Skeletal muscle tissue (tissue), 4 donors: ENCODE results near the gene PIK3CD. TPM values are rescaled to one million over a fixed set of nuclear protein-coding genes. Genes with fewer than 3 reads are reported as not detected.

Source experiments
- H3K27ac ChIP-seq: one replicate; pipeline ENCODE4 v1.7.0; 2013; ENCODE audit warnings: mild to moderate bottlenecking, low read depth, low read length, inconsistent platforms
- H3K27me3 ChIP-seq, 3 donors: one replicate each; pipeline ENCODE4 v1.7.0; 2013; ENCODE audit warnings: low read length in 3 of 3; ENCODE audit not compliant: control insufficient read depth in 3 of 3, insufficient read depth in 3 of 3
- H3K36me3 ChIP-seq, 3 donors: one replicate each; pipeline ENCODE4 v1.7.0; 2013; ENCODE audit warnings: low read length in 3 of 3; ENCODE audit not compliant: control insufficient read depth in 3 of 3, insufficient read depth in 3 of 3
- H3K4me1 ChIP-seq, 3 donors: one replicate each; pipeline ENCODE4 v1.7.0; 2013; ENCODE audit warnings: low read length in 3 of 3, mild to moderate bottlenecking in 3 of 3; ENCODE audit not compliant: control insufficient read depth in 3 of 3, insufficient read depth in 3 of 3
- H3K4me3 ChIP-seq, 3 donors: one replicate each; pipeline ENCODE4 v1.7.0; 2013; ENCODE audit warnings: low read length in 3 of 3
- H3K9ac ChIP-seq, 3 donors: one replicate each; pipeline ENCODE4 v1.7.0; 2013; ENCODE audit warnings: low read length in 3 of 3, mild to moderate bottlenecking in 3 of 3, moderate library complexity in 2 of 3, low read depth in 1 of 3
- H3K9me3 ChIP-seq, 3 donors: one replicate each; pipeline ENCODE4 v1.7.0; 2013; ENCODE audit warnings: low read length in 3 of 3; ENCODE audit not compliant: control insufficient read depth in 3 of 3
- total RNA-seq: library from RNA; depleted of rRNA; stranded (reverse); fragments of >200 nt; gene quantifications from one replicate; pipeline ENCODE4 v1.2.3, GENCODE V29; 2014
- donor health status: Osteomylitis.

Gene PIK3CD
- total RNA-seq, 1 donor from 2014 or later = 4.2 TPM

DNA sequence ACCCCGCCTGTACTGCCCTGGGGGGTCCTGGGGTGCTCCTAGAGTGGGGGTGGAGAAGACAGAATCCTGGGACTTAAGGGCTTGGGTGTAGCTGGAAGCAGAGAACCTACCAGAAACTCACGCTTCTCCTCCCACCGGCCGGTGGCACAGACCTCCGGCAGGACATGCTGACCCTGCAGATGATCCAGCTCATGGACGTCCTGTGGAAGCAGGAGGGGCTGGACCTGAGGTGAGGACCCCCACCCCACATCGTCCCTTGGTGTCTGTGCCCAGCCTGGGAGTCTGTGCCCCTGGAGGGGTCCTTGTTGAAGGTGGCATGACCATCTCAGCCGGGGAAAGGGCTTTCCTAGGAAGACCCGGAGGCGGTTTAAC, 70.8 kb downstream of the PIK3CD start:
- Histone ChIP-seq H3K27ac (no peak overlapping the region), H3K4me3 (no peak overlapping the region), H3K27me3 (no peaks in the 10 kb centered on the region), H3K4me1 (peaks cover 0 to 5% (median 0%) of the 10 kb centered on the region in 3 donors), H3K9me3 (no peaks in the 10 kb centered on the region), H3K36me3 (peaks cover 4 to 9% (median 4%) of the 10 kb centered on the region in 3 donors), H3K9ac (no peak overlapping the region)

DNA sequence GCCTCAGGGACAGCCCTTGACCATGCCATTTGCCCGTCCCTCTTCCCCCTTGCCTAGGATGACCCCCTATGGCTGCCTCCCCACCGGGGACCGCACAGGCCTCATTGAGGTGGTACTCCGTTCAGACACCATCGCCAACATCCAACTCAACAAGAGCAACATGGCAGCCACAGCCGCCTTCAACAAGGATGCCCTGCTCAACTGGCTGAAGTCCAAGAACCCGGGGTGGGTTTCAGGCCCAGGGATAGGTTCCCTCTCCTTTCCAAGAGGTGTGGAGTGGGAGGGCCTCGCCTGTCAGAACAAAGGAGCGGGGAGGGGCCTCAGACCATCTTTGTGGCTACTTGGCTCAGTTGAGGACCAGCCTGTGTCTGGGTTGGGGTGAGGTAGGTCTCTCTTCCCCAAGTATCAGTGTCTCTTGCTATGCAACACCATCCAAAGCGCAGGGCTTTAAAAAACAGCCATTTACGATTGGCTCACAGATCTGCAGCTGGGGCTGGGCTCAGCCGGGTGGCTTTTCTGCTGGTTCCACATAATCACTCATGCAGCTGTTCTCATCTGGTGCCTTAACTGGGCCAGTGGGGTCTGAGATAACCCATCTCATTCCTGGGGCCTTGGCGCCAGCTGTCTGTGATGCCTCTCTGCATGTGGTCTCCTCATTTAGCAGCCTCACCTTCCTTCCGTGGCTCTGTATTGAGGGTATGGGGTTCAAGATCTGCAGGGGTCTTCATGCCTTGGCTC, 71.7 kb downstream of the PIK3CD start:
- peaks cover 0 to 5% (median 0%) of the 10 kb centered on the region in 3 donors for H3K4me1 ChIP-seq
- no peak overlapping the region for H3K4me3 ChIP-seq
- H3K9me3 ChIP-seq = no peaks in the 10 kb centered on the region
- peaks cover 4 to 12% (median 6%) of the 10 kb centered on the region in 3 donors for H3K36me3 ChIP-seq
- H3K27ac ChIP-seq = no peak overlapping the region
- no peak overlapping the region for H3K9ac ChIP-seq
- no peaks in the 10 kb centered on the region for H3K27me3 ChIP-seq

DNA sequence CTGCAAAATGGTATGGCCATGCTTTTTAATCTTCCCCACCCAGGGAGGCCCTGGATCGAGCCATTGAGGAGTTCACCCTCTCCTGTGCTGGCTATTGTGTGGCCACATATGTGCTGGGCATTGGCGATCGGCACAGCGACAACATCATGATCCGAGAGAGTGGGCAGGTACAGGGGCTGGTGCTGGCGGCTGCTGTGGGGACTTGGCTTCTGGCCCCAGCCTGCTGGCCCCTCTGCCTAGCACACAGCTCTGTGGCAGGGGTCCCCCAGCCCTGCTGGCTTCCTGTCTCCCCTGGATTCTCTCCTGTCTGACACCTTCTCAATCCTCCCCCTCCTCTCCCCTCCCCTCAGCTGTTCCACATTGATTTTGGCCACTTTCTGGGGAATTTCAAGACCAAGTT, 72.4 kb downstream of the PIK3CD start:
- no peaks in the 10 kb centered on the region for H3K27me3 ChIP-seq
- no peaks in the 10 kb centered on the region for H3K9me3 ChIP-seq
- no peak overlapping the region for H3K27ac ChIP-seq
- H3K4me3 ChIP-seq = no peak overlapping the region
- H3K36me3 ChIP-seq = peaks cover 7 to 19% (median 10%) of the 10 kb centered on the region in 3 donors
- peaks cover 0 to 3% (median 0%) of the 10 kb centered on the region in 3 donors for H3K4me1 ChIP-seq
- no peak overlapping the region for H3K9ac ChIP-seq

DNA sequence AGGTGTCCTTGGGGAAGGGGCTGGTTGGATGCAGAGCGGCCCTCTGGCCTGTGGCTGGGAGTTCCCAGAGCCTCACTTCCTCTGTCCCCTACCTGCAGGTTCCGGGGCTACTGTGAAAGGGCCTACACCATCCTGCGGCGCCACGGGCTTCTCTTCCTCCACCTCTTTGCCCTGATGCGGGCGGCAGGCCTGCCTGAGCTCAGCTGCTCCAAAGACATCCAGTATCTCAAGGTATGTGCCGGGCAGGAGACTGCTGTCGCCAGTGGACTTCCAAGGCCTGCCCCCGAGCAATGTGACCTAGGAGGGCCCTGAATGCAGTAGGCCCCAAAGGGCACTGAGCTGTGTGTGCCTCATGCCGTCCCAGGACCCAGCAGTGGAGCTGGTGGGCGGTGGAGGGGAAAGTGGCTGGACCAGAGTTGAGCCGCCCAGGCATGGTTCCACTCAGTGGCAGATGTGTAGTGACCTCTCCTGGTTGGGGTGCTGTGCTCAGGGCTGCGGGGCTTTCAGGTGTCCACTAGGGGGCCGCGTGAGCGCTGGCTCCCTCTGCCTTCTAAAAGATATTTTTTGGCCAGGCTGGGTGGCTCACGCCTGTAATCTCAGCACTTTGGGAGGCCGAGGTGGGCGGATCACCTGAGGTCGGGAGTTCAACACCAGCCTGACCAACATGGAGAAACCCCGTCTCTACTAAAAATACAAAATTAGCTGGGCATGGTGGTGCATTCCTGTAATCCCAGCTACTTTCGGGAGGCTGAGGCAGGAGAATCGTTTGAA, 73.4 kb downstream of the PIK3CD start:
- Histone ChIP-seq H3K36me3 (peaks cover 15 to 25% (median 16%) of the 10 kb centered on the region in 3 donors), H3K9me3 (no peaks in the 10 kb centered on the region), H3K27ac (no peak overlapping the region), H3K4me3 (no peak overlapping the region), H3K4me1 (no peaks in the 10 kb centered on the region), H3K9ac (no peak overlapping the region), H3K27me3 (no peaks in the 10 kb centered on the region)

DNA sequence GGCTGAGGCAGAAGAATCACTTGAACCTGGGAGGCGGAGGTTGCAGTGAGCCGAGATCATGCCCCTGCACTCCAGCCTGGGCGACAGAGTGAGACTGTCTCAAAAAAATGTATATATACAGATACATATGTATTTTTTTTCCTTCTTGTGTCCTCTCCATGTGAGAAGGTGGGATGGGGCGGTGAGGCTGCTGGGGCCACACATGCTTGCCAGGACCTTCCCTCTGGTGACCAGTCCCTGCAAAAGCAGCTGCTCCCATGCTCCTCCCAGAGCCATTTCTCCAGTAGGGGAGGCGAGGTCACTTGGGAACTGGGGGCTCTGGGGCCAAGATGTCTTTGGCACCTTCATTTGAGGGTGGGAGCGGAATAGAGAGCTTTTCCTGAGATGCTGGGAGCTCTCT, 74.9 kb downstream of the PIK3CD start:
- Histone ChIP-seq H3K4me3 (no peak overlapping the region), H3K9ac (no peak overlapping the region), H3K36me3 (peaks cover 29 to 40% (median 31%) of the 10 kb centered on the region in 3 donors), H3K9me3 (no peaks in the 10 kb centered on the region), H3K27ac (no peak overlapping the region), H3K4me1 (no peaks in the 10 kb centered on the region), H3K27me3 (no peaks in the 10 kb centered on the region)

DNA sequence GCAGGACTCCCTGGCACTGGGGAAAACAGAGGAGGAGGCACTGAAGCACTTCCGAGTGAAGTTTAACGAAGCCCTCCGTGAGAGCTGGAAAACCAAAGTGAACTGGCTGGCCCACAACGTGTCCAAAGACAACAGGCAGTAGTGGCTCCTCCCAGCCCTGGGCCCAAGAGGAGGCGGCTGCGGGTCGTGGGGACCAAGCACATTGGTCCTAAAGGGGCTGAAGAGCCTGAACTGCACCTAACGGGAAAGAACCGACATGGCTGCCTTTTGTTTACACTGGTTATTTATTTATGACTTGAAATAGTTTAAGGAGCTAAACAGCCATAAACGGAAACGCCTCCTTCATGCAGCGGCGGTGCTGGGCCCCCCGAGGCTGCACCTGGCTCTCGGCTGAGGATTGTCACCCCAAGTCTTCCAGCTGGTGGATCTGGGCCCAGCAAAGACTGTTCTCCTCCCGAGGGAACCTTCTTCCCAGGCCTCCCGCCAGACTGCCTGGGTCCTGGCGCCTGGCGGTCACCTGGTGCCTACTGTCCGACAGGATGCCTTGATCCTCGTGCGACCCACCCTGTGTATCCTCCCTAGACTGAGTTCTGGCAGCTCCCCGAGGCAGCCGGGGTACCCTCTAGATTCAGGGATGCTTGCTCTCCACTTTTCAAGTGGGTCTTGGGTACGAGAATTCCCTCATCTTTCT, 75.5 kb downstream of the PIK3CD start:
- Histone ChIP-seq H3K9ac (no peak overlapping the region), H3K9me3 (no peaks in the 10 kb centered on the region), H3K36me3 (peaks cover 34 to 46% (median 37%) of the 10 kb centered on the region in 3 donors), H3K4me1 (no peaks in the 10 kb centered on the region), H3K27me3 (no peaks in the 10 kb centered on the region), H3K27ac (no peak overlapping the region), H3K4me3 (no peak overlapping the region)

DNA sequence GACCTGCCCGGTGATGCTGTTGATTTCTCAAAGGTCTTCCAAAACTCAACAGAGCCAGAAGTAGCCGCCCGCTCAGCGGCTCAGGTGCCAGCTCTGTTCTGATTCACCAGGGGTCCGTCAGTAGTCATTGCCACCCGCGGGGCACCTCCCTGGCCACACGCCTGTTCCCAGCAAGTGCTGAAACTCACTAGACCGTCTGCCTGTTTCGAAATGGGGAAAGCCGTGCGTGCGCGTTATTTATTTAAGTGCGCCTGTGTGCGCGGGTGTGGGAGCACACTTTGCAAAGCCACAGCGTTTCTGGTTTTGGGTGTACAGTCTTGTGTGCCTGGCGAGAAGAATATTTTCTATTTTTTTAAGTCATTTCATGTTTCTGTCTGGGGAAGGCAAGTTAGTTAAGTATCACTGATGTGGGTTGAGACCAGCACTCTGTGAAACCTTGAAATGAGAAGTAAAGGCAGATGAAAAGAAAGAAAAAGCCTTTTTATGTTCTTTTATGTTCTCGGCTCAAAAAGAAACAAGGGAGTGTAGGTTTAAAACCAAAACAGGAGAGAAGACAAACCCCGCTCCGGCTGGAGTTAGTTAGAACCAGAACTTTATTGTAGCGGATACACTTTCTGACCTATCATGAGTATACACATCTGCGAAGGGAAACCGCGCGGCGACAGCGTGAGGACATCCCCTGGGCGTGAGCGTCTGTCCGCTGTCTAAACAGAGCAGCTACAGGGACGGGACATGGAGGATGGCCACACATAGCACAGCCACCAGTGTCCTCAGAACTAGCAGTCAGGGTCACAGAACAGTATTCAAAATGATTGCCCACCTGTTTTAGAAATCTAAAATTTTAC, 77.1 kb downstream of the PIK3CD start:
- Histone ChIP-seq H3K9me3 (no peaks in the 10 kb centered on the region), H3K4me1 (no peaks in the 10 kb centered on the region), H3K9ac (no peak overlapping the region), H3K27me3 (no peaks in the 10 kb centered on the region), H3K27ac (no peak overlapping the region), H3K36me3 (peaks cover 45 to 52% (median 50%) of the 10 kb centered on the region in 3 donors), H3K4me3 (no peak overlapping the region)

DNA sequence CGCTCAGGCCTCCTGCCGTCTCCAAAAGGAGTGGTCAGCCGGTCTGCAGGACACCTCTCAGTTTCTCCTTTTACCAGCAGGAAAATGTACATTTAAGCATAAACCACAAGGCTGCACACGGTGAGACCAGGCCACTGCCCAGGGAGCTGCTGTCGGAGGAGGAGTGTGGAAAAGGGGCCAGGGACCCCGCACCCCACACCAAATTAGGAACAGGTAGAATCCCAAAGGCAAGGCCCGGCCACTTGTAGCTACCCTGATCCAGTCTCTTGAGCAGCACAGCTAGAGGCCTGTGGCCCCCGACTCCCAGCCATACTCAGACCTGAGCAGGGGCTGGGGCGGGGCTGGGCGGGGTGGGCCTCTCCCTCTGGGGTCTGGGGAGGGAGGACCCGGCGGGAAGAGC, 78.0 kb downstream of the PIK3CD start:
- Histone ChIP-seq H3K9ac (no peak overlapping the region), H3K9me3 (no peaks in the 10 kb centered on the region), H3K27me3 (no peaks in the 10 kb centered on the region), H3K4me1 (no peaks in the 10 kb centered on the region), H3K27ac (no peak overlapping the region), H3K4me3 (no peak overlapping the region), H3K36me3 (peaks cover 50 to 58% (median 54%) of the 10 kb centered on the region in 3 donors)

DNA sequence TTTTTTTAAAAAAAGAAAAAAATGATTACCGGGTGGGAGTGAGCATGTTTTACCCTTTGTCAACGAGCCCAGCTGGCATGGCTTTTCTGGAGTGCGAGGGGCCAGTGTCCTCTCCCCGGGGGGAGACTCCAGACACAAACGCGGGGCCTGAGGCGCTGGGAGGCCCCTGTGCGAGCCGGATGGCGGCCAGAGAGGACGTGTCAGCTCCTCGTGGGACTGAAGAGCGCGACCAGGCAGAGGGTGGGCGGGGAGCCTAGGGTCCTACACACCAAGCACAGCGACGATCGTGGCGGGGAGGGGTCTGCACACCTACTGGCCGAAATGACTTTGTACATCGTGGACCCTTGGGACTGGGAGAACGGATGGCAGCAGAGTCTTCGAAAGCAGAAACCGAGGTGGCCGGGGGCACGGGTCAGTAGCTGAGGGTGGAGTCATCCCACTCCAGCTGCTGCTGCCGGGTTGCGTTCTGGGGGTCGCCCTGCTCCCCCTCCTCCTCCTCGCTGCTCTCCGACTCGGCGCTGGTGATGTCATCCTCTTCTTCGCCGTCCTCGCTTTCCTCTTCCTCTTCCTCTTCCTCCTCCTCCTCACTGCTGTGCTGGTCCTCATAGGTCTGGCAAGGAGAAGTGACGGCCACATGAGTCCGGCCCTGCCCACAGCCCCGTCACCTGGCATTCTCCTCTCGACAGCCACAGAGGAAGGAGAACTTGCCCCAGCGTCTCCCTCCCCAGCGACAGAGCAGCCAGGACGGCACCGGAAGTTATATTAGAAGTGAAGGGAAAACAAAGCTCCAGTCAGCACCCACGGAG, 78.8 kb downstream of the PIK3CD start:
- Histone ChIP-seq H3K9ac (no peak overlapping the region), H3K4me1 (no peaks in the 10 kb centered on the region), H3K36me3 (peaks cover 58 to 65% (median 62%) of the 10 kb centered on the region in 3 donors), H3K4me3 (no peak overlapping the region), H3K27ac (no peak overlapping the region), H3K27me3 (no peaks in the 10 kb centered on the region), H3K9me3 (no peaks in the 10 kb centered on the region)
